Activated CD4-positive, CD25-positive, alpha-beta regulatory T cell (primary cell): ENCODE results near the gene CNOT6.
A peak's percentile ranks its signal among the peaks of the same experiment; 100 is the strongest.
"Not testable (repeated sequence)": the region's sequence is repeated elsewhere in the genome, so short reads cannot be mapped to it uniquely, and the experiment has no call there.

Experiments used
- DNase-seq, 4 experiments: peaks; one replicate each; lab custom pipeline; 2025; lab: John Stamatoyannopoulos, UW

CNOT6 gene

GRCh38 chr5:180471866-180472265 is 22.3 kb upstream of the CNOT6 start:
- no peak for DNase-seq

GRCh38 chr5:180472269-180472668 is 21.9 kb upstream of the CNOT6 start:
- no peak for DNase-seq

- not testable (repeated sequence) for DNase-seq
Measured at GRCh38 chr5:180473386-180473785, 20.8 kb upstream of the CNOT6 start.

GRCh38 chr5:180474569-180474968 is 19.6 kb upstream of the CNOT6 start:
- no peak for DNase-seq

GRCh38 chr5:180475969-180476524 is 18.1 kb upstream of the CNOT6 start:
- not testable (repeated sequence) for DNase-seq

- DNase-seq, result no peak
Measured at GRCh38 chr5:180484813-180485212, 9.4 kb upstream of the CNOT6 start.

- DNase-seq, result no peak
Measured at GRCh38 chr5:180486636-180487149, 7.5 kb upstream of the CNOT6 start.

GRCh38 chr5:180487556-180487955 is 6.6 kb upstream of the CNOT6 start:
- no peak for DNase-seq

GRCh38 chr5:180491496-180491895 is 2.7 kb upstream of the CNOT6 start:
- DNase-seq, result no peak

- no peak for DNase-seq
Measured at GRCh38 chr5:180492226-180492903, 1.8 kb upstream of the CNOT6 start.

- DNase-seq, result peak in 2 of 4 experiments; percentile 10 to 61
Measured at GRCh38 chr5:180494510-180495181, 467 bp downstream of the CNOT6 start.

- DNase-seq, result no peak
Measured at GRCh38 chr5:180495292-180495691, 1.1 kb downstream of the CNOT6 start.

GRCh38 chr5:180495991-180496741 is 2.0 kb downstream of the CNOT6 start:
- DNase-seq, result no peak

- not testable (repeated sequence) for DNase-seq
Measured at GRCh38 chr5:180496806-180497205, 2.6 kb downstream of the CNOT6 start.

- DNase-seq, result not testable (repeated sequence)
Measured at GRCh38 chr5:180497865-180498264, 3.7 kb downstream of the CNOT6 start.

- no peak for DNase-seq
Measured at GRCh38 chr5:180498378-180498777, 4.2 kb downstream of the CNOT6 start.

- no peak for DNase-seq
Measured at GRCh38 chr5:180499684-180500083, 5.5 kb downstream of the CNOT6 start.

- DNase-seq, result not testable (repeated sequence)
Measured at GRCh38 chr5:180500300-180500699, 6.1 kb downstream of the CNOT6 start.

- no peak for DNase-seq
Measured at GRCh38 chr5:180507661-180508060, 13.5 kb downstream of the CNOT6 start.

- DNase-seq, result no peak
Measured at GRCh38 chr5:180515294-180515693, 21.1 kb downstream of the CNOT6 start.

GRCh38 chr5:180515974-180516373 is 21.8 kb downstream of the CNOT6 start:
- DNase-seq, result not testable (repeated sequence)

GRCh38 chr5:180516440-180516839 is 22.3 kb downstream of the CNOT6 start:
- no peak for DNase-seq
